CD4-positive, alpha-beta T cell treated with Interleukin-1 beta for 1 hour (primary cell): Measurements from ENCODE around the gene PSMD5.

ENCODE experiments used
- DNase-seq, 2 donors: peaks; one replicate each; pipeline ENCODE4 v3.0.0-alpha.2; 2020 to 2022

PSMD5 gene

GRCh38 chr9:120874226-120875194, 31.8 kb upstream of the PSMD5 start:
- DNase-seq: no peak

GRCh38 chr9:120873512-120873911, 30.8 kb upstream of the PSMD5 start:
- no peak for DNase-seq

DNA sequence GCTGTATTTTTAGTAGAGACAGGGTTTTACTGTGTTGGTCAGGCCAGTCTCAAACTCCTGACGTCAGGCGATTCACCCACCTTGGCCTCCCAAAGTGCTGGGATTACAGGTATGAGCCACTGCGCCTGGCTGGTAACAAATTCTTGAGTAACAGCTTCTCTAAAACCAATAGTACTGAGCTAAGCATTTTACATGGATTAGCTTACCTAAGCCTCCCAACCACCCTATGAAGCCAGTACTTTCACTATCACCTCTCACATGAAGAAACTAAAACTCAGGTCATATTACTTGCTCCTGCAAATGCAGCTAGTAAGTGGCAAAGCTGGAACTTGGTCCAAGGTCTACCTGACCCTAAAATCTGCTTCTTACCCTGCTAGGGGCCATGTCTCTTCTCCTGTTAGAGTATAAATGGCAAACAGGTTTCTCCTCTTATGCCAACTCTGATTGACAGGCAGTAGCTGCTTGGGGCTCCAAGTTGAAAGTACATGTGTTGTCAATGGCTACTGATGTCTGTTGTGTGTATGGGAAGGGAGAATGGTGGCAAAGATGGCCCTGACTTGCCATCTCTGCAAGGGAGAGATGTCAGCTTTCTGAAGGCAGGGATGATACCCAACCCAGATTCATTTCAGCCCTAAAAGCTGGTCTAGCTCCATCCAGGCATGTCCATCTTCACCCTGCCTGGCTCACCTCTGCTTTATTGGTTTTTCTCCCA, 30.2 kb upstream of the PSMD5 start:
- DNase-seq: no peak

DNA sequence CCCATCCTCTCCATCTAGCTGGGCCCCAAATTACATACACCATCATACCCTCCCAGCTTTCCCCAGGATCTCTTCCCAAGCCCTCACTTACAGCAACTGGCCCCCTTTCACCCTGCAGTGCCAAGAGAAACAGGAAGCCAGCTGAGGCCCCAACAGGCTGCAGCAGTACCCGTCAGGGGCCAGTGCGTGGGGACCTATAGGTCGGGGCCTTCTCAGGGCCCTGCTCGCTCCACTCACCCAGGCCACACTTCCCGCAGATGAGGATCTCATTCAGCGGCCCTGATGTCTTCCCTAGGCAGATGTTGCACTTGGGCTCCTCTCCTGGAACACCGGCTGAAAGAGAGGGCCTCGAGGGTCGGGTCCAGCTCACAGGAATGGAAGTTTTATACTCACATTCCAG, 27.5 kb upstream of the PSMD5 start:
- DNase-seq: no peak

DNA sequence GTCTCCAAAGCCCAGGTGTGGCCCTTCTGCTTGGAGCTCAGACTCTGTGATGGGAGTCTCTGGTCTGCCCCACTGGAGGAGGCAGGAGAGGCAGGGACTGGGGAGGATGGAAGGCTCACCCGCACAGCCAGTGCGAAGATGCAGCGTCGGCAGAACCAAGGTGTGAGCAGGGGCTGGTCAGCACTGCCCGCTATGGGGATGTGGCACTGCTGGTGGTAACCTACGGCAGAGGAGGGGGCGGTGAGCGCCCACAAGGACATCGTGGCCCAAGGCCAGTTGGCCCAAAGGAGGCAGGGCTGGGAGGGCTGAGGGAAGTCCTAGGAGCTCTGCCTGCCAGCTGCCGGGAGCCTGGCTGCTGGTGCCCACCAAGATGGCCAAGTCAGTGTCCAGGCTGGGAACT, 27.0 kb upstream of the PSMD5 start:
- DNase-seq: no peak

DNA sequence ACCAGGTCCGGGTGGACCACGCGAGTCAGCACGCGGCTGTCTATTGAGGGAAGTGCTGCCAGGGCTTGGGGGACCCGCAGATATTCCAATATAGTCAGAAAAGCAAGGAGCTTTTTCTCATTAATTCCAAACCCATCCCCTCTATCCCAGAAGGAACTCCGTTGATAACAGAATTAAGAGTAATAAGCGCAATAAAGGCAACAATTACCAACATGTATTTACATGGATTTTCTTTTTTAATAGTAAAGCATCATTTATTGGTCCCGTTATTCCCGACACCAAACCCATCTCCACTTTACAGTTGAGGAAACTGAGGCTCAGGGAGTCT, 26.6 kb upstream of the PSMD5 start:
- DNase-seq: no peak

- peak; percentile 97 to 98 for DNase-seq
These were observed 26.1 kb upstream of the PSMD5 start for GRCh38 chr9:120868676-120869359.

DNA sequence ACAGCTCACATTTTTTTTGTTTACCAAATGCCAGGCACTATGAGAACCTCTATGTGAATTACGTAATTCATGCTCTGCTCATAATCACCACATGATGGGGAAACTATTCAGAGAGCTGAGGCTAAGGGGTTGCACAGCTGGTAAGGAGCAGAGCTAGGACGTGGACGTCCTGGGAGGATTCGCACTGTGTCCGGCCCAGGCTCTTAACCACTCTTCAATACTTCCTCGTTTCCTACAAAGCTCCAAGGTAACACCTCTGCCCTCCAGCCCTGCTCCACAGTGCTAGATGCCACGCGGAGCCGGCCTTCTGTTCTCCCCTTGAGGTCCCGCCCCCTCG, 25.6 kb upstream of the PSMD5 start:
- no peak for DNase-seq

DNA sequence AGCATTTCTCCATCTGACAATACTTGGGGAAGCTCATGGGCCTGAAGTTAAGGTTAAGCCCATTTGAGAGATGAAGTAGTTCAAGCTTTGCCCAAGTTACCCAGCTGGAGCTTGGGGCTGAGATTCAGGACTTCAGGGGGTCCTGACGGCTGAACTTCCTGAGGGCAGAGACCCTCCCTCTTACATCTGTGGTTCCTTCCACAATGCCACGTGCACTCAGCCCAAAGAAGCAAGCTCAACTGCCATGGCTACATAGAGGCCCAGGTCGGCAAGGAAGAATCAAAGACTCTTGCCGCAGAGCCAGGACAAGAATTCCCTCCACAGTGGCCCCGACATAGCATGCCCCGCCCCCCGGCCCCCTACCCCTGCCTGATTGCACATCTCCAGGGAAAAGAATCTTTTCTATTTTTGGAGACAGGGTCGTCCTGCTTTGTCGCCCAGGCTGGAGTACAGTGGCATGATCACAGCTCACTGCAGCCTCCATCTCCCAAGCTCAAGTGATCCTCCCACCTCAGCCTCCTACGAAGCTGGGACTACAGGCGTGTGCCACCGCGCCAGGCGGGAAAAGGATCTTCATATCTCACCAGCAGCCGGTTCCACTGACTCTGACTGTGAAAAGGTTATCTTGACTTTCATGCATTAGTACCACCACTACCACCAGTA, 25.1 kb upstream of the PSMD5 start:
- DNase-seq: no peak

DNA sequence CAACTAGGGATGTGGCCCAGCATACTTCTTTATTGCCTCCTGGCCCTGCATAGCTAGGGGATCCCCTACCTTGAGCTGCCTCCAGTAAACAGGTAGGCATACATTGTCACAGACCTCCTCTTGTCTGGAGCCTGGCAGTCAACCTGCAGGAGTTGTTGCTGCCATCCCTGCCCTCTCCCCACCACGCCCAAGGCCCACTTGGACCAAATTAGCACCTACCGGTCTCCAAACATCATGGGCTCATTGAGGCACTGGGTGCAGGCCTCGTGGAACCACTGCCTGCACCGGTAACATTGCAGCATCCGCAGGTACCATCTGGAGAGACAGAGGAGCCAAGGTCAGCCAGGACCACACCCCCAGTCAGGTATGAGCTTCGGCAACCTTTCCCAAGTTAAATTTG, 23.9 kb upstream of the PSMD5 start:
- no peak for DNase-seq

- DNase-seq: no peak
These were observed 23.1 kb upstream of the PSMD5 start for GRCh38 chr9:120865809-120866208.

- DNase-seq: no peak
These were observed 22.5 kb upstream of the PSMD5 start for GRCh38 chr9:120865176-120865575.

DNA sequence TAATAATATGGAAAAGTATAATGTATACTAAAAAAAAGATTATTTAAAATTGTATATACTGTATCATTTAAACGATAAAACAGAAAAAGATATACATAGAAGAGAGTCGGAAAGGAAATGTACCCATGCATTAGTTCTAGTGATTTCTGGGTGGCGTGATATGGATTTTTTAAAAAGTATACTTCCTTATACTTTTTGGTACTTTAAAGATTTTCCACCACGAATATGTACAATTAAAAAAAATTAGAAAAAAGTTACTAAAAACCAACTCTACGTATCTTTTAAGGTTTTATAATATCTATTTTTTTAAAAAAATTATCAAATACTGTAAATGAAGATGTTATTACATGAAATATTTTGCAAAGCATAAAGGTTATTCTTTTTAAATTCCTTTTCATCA, 22.0 kb upstream of the PSMD5 start:
- no peak for DNase-seq

GRCh38 chr9:120863833-120864232, 21.1 kb upstream of the PSMD5 start:
- DNase-seq: no peak

DNA sequence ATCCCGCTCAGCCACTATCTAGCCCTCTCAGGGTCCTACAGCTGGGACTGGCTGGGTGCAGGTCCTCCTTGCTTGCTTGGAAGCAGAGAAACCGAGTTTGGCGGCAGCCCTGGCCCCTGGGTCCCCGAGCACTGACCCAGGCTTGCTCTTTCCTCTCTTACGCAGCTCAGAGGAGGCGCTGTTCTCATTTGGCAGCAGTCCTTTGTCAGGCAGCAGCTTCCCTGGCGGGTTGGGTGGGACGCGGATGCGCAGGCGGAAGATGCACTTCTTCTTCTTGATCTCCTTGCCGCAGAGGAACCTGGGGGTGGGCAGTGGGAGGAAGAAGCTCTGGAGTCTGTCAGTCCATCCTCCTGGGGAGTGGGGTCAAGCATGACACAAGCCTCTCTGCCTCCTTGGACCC, 19.7 kb upstream of the PSMD5 start:
- DNase-seq: no peak

DNA sequence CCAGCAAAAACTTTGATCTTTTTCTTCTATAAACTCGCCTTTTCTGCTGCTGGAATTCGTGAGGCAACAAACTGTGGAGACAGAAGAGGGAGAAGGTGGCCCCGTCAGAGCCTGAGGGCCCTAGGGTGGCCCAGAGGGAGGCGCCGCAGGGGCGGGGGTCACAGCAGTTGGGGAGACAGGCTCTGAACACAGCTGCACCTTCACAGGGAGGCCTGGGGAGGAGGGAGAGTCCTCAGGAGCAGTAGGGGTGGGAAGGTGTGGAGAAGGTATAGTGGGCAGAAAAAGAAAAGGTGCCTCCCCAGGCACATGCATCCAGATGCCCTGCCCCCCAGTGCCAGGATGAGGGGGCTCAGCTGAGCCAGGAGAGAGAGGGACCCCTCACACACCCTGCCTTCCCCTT, 19.2 kb upstream of the PSMD5 start:
- DNase-seq: no peak

DNA sequence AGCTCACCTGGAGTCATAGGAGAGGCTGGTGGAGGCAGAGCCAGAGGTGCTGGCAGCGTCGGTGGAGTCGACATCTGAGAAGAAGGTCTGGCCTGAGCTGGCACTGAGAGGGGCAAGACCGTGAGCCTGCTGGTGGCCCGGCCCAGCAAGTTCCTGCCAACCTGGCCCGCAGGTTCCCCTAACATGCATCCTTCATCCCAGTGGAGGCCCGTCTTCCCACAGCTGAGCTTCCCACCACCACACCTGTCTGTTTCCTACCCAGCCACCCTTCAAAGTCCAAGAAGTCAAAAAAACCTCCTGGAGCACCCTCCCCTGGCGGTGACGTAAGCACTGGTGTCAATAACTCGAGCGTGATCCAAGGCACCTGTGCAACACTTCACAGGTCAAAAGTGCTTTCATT, 17.4 kb upstream of the PSMD5 start:
- DNase-seq: no peak

DNA sequence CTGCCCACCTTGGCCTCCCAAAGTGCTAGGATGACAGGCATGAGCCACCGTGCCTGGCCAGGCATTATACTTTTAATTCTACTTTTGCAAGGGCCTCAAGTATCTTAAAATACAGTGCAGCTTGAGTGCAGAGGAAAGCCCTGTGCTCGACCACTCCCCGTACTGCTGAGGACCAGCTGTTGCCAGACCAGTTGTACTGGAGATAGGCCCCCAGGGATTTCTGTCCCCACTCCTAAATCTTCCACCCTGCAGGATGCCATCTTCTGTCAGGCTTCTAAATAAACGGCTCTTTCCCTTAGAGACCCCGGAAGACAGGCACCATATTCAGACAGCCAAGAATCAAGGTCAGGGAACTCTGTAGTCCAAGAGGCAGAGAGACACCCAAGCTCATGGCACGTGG, 16.6 kb upstream of the PSMD5 start:
- DNase-seq: no peak

GRCh38 chr9:120857902-120858301, 15.2 kb upstream of the PSMD5 start:
- no peak for DNase-seq

- no peak for DNase-seq
These were observed 14.8 kb upstream of the PSMD5 start for GRCh38 chr9:120857481-120857880.

DNA sequence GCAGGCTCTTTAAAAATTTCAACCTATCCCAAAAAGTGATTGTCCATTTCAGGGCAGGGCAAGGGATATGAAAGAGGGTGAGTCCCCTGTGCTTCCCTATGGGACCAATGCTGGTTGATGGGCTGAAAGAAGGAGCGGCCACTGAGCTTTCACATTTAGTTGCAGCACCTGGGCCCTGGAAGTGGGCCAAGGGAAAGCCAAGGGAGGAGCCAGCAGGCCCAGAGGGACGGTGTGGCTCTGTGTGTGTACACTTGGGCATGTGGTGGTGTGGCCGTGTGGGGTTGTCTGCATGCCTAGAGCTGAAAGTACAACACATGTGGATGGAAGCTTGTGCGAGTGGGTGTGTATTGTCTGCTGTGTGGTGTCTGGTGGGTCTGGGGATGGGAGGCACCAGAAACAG, 14.0 kb upstream of the PSMD5 start:
- DNase-seq: no peak

- DNase-seq: no peak
These were observed 13.3 kb upstream of the PSMD5 start for GRCh38 chr9:120855827-120856670.
